HEK293T (cell line): ENCODE data around the gene UPF2.

ENCODE experiments used
- BHLHE40 ChIP-seq: fragments of 450-650 bp; IDR thresholded peaks from 2 replicates; pipeline ENCODE4 v1.6.1; 2016; ENCODE audit warnings: mild to moderate bottlenecking, moderate library complexity, borderline replicate concordance
- CTBP1 ChIP-seq: fragments of 450-650 bp; IDR thresholded peaks from 2 replicates; pipeline ENCODE4 v1.6.1; 2016; ENCODE audit warnings: borderline replicate concordance
- ELF4 ChIP-seq: fragments of 450-650 bp; IDR thresholded peaks from 2 replicates; pipeline ENCODE4 v1.6.1; 2017; ENCODE audit warnings: antibody characterized with exemption
- FOXM1 ChIP-seq: fragments of 450-650 bp; IDR thresholded peaks from 2 replicates; pipeline ENCODE4 v1.6.1; 2017; ENCODE audit warnings: mild to moderate bottlenecking, borderline replicate concordance
- HDGF ChIP-seq: fragments of 450-650 bp; IDR thresholded peaks from 2 replicates; pipeline ENCODE4 v1.6.1; 2017; ENCODE audit warnings: antibody characterized with exemption, borderline replicate concordance
- SP1 ChIP-seq: fragments of 450-650 bp; IDR thresholded peaks from 2 replicates; pipeline ENCODE4 v1.6.1; 2017
- SUZ12 ChIP-seq: fragments of 450-650 bp; IDR thresholded peaks from 2 replicates; pipeline ENCODE4 v1.6.1; 2016; ENCODE audit warnings: mild to moderate bottlenecking
- TARDBP ChIP-seq: fragments of 450-650 bp; IDR thresholded peaks from 2 replicates; pipeline ENCODE4 v1.6.1; 2016
- ZNF384 ChIP-seq: fragments of 450-650 bp; IDR thresholded peaks from 2 replicates; pipeline ENCODE4 v1.6.1; 2016
- TF ChIP-seq, protein P1 (sequence below): fragments of 450-650 bp; IDR thresholded peaks from 2 replicates; pipeline ENCODE4 v1.6.1; 2016

DNA sequence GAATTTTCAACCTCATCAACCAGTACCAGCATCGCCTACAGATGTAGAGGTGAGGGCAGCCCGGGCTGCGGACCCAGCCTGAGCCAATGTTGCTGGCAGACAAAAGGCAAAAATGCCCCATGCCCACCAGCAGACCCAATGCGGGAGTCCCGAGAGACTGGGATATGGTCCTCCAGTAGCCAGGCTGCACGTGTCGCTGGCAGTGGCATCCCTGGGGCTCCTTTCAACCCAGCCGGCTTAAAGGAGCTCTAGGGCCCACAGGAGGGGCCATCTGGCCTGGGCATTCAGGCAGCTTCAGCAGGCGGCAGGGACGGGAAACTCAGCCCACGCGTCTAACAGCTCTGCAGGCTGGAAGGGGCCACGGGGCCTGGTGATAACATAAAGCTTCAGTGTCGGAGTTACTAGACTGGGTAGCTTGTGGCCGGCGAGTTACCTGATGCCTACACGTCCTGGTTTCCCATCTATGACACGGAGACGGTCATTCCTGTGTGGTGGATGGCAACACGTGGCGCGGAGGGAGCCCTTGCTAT is 148.8 kb downstream of the UPF2 start:
- no peak for TF ChIP-seq BHLHE40
- no peak for TF ChIP-seq SUZ12
- TF ChIP-seq CTBP1, result no peak
- no peak for TF ChIP-seq ELF4
- no peak for TF ChIP-seq SP1
- TF ChIP-seq, protein P1, sequence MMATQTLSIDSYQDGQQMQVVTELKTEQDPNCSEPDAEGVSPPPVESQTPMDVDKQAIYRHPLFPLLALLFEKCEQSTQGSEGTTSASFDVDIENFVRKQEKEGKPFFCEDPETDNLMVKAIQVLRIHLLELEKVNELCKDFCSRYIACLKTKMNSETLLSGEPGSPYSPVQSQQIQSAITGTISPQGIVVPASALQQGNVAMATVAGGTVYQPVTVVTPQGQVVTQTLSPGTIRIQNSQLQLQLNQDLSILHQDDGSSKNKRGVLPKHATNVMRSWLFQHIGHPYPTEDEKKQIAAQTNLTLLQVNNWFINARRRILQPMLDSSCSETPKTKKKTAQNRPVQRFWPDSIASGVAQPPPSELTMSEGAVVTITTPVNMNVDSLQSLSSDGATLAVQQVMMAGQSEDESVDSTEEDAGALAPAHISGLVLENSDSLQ, result no peak
- TF ChIP-seq FOXM1, result no peak
- TF ChIP-seq ZNF384, result no peak
- no peak for TF ChIP-seq TARDBP
- TF ChIP-seq HDGF, result no peak
